ENCODE data around the gene TDRD10. TPM values are rescaled to one million over a fixed set of nuclear protein-coding genes. Genes with fewer than 3 reads are reported as not detected.

Gene TDRD10
- total and polyA plus RNA-seq, 7 donors, result 0.46 to 3.9 (median 1.8) TPM

DNA sequence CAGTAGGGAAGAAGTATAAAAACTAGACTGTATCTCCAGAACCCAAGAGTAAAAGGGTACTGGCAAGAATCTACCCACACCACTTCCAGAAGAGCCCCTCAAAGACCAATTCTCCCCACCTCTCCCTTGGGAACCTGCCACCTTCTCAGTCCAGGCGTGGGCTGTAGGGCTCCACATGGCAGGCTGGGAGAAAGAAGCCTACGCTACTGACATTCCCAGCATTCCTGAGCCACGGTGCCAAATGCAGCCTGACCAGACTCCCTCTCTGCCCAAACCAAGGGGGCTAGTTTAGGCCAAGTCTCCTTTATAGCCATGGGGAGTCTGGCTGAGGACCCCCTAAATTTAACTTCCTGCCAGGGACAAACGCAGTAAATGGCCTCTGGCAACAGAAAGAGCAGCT, 54.4 kb downstream of the TDRD10 start:
- TF ChIP-seq POLR2AphosphoS5 (IDR thresholded peaks at IDR 0.05) (no peak), POLR2A (IDR thresholded peaks at IDR 0.05) (no peak), EP300 (IDR thresholded peaks at IDR 0.05) (no peak)
- TF ChIP-seq, protein P1, sequence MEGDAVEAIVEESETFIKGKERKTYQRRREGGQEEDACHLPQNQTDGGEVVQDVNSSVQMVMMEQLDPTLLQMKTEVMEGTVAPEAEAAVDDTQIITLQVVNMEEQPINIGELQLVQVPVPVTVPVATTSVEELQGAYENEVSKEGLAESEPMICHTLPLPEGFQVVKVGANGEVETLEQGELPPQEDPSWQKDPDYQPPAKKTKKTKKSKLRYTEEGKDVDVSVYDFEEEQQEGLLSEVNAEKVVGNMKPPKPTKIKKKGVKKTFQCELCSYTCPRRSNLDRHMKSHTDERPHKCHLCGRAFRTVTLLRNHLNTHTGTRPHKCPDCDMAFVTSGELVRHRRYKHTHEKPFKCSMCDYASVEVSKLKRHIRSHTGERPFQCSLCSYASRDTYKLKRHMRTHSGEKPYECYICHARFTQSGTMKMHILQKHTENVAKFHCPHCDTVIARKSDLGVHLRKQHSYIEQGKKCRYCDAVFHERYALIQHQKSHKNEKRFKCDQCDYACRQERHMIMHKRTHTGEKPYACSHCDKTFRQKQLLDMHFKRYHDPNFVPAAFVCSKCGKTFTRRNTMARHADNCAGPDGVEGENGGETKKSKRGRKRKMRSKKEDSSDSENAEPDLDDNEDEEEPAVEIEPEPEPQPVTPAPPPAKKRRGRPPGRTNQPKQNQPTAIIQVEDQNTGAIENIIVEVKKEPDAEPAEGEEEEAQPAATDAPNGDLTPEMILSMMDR (IDR thresholded peaks at IDR 0.05), result no peak
- peak overlapping the region in 3 of 4 donors; percentile 79 to 95 (median 94) for H3K4me3 ChIP-seq
- no peaks in the 10 kb centered on the region for H3K9me3 ChIP-seq
- 42 to 47% methylated on average over 4 of the region's 4 CpGs for WGBS, 2 donors
- H3K4me1 ChIP-seq, result peaks cover 0 to 53% (median 47%) of the 10 kb centered on the region in 4 donors
- intact Hi-C loops (cut with DNase I), result loop anchor here (5.0 to 10.0 kb wide), 3 partner anchors 149 to 498 kb away; partner anchors contain the start of genes ADAM15, ATP8B2 and IL6R
- peak overlapping the region; percentile 4 to 96 (median 94) for H3K27ac ChIP-seq
- no peaks in the 10 kb centered on the region for H3K27me3 ChIP-seq
- DNase-seq, result no peak
- H3K36me3 ChIP-seq, result peaks cover 14 to 46% (median 39%) of the 10 kb centered on the region in 4 donors

DNA sequence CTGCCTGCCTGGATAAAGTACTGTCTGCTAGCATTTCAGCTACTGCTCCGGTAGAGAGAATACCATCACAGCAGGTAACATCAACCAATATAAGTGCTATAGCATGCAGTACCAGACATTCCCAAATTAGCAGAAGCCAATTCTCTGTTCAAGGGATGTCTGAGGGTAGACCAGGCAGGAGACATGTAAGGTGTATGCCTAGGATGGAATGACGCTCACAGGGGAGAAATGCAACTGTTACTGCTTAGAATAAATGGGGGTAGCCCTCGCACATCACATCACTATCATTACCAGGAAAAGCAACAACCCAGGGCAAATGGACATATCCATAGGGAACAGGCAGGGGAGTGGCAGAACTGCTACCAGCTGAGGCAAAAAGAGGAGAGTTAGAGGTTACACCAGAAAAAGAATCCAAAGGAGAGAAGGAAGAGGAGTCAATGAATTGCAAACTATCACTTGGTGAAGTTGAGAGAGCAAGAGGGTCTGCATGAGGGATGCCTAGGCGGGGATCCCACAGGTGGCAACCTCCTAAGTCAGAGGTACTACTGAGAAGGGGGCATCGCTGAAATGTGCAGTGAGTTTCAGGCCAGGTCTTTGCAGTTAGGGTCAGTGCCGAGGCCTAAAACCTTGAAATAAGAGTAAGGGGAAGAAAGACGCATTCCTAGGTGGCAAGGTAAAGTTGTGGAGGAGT, 55.4 kb downstream of the TDRD10 start:
- no peak for DNase-seq
- peak overlapping the region; percentile 94 to 96 (median 94) for H3K27ac ChIP-seq
- peaks cover 0 to 53% (median 47%) of the 10 kb centered on the region in 4 donors for H3K4me1 ChIP-seq
- intact Hi-C loops (cut with DNase I), result loop anchor here (5.0 to 10.0 kb wide), 3 partner anchors 150 to 497 kb away; partner anchors contain the start of genes ADAM15, ATP8B2 and IL6R
- no peaks in the 10 kb centered on the region for H3K9me3 ChIP-seq
- no peak for TF ChIP-seq POLR2A (IDR thresholded peaks at IDR 0.05)
- TF ChIP-seq POLR2AphosphoS5 (IDR thresholded peaks at IDR 0.05), result no peak
- TF ChIP-seq EP300 (IDR thresholded peaks at IDR 0.05), result no peak
- TF ChIP-seq, protein P1 (IDR thresholded peaks at IDR 0.05), result no peak
- no peaks in the 10 kb centered on the region for H3K27me3 ChIP-seq
- 5 to 19% methylated on average over 7 of the region's 7 CpGs for WGBS, 2 donors
- peaks cover 5 to 37% (median 29%) of the 10 kb centered on the region in 4 donors for H3K36me3 ChIP-seq
- peak overlapping the region; percentile 79 to 95 (median 88) for H3K4me3 ChIP-seq

DNA sequence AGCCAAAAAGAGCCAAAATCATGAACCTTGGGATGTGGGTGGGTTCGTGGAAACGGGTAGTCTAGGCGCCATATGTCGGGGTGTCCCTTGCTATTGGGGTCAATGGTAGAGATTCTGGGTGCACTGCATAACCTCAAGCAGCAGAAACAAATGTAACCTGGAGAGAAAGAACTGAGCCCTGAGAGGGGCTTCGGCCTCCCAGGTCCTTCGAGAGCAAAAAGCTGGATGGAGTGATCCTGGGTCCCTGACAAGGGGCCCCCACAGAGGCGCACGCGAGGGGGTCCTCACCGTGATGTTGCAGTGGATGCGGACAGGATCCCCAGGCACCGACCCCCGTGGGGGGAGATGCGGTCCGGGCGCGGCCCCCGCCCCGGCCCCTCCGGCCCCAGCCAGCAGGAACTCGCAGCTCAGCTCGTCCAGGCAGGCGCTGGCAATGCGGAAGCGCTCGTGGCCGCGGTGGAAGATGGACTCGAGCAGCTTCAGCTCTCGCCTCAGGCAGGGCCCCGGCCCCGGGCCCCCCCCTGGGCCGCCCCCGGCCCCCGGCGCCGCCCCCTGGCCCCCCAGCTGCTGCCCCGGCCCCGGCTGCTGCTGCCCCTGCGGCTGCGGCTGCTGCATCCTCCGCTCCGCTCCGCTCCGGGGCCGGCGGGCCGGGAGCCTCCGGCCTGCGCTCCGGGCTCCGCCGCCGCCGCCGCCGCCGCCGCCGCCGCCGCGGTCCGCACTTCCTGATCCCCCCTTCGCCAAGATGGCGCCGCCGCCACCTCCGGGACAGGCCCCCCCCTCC, 56.1 kb downstream of the TDRD10 start, which contains the start of gene UBE2Q1:
Gene UBE2Q1 (minus strand): TSS at position 724 of the 781 bp plus-strand sequence. CDS start 109 bp downstream, at position 615.
- no peaks in the 10 kb centered on the region for H3K9me3 ChIP-seq
- 0 to 1% methylated on average over 69 of the region's 69 CpGs for WGBS, 2 donors
- H3K4me1 ChIP-seq, result peaks cover 0 to 46% (median 41%) of the 10 kb centered on the region in 4 donors
- peaks cover 0 to 29% (median 24%) of the 10 kb centered on the region in 4 donors for H3K36me3 ChIP-seq
- peak within 1 kb of the TSS; percentile 94 to 96 (median 94) for H3K27ac ChIP-seq
- H3K27me3 ChIP-seq, result no peaks in the 10 kb centered on the region
- H3K4me3 ChIP-seq, result peak within 1 kb of the TSS; percentile 79 to 95 (median 88)
- TF ChIP-seq EP300 (IDR thresholded peaks at IDR 0.05) (no peak), POLR2AphosphoS5 (IDR thresholded peaks at IDR 0.05) (no peak), POLR2A (IDR thresholded peaks at IDR 0.05) (no peak)
- TF ChIP-seq, protein P1 (IDR thresholded peaks at IDR 0.05), result no peak
- intact Hi-C loops (cut with DNase I), result loop anchor here (2.0 to 10.0 kb wide), 9 partner anchors 51 to 497 kb away; partner anchors contain the start of genes ADAM15, ADAR, ATP8B2 and IL6R
- DNase-seq, result peak; percentile 81

DNA sequence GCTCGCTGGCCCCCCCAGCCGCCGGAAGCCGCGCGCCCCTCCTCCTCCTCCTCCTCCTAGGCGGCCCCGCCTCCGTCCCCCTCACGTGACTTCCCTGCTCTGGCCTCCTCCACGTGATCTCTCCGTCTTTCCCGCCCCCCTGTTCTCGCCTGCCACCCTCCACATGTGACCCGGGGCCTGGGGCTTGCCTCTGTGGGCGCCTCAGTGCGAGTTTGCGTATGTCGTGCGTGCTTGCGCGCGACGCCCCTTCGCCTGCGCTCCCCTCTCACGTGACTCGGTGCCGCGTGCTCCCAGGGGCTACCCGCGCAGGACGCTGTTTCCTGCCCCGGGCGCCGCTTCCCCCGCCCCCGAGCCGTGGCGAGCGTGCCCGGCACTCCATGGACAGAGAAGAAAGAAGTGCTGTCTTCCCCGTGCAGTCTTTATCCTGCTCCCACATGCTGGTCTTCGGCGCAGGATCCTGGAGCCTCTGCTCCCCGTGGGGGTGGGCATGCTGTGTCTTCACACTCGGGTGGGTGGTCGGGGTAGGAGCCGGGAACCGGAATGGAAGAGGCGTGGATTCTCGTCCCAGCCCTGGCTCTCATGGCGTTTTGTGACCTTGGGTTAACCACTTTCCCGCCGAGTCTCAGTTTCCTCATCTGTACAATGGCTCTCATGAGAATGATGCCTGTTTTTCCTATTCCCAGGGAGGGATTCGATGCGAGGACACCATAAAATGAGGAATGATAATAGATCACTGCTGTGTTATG, 56.9 kb downstream of the TDRD10 start:
- H3K4me3 ChIP-seq, result peak overlapping the region; percentile 52 to 95 (median 86)
- H3K4me1 ChIP-seq, result peaks cover 0 to 39% (median 34%) of the 10 kb centered on the region in 4 donors
- intact Hi-C loops (cut with DNase I), result loop anchor here (2.0 to 10.0 kb wide), 9 partner anchors 50 to 496 kb away; partner anchors contain the start of genes ADAM15, ADAR, ATP8B2 and IL6R
- H3K36me3 ChIP-seq, result peaks cover 0 to 22% (median 20%) of the 10 kb centered on the region in 4 donors
- H3K9me3 ChIP-seq, result no peaks in the 10 kb centered on the region
- no peaks in the 10 kb centered on the region for H3K27me3 ChIP-seq
- 0 to 1% methylated on average over 57 of the region's 57 CpGs for WGBS, 2 donors
- DNase-seq, result peak; percentile 100
- peak overlapping the region; percentile 94 to 96 (median 94) for H3K27ac ChIP-seq
- TF ChIP-seq POLR2AphosphoS5 (IDR thresholded peaks at IDR 0.05) (peak; percentile 75 to 94 (median 78)), EP300 (IDR thresholded peaks at IDR 0.05) (peak in 3 of 4 donors; percentile 41 to 97 (median 61)), POLR2A (IDR thresholded peaks at IDR 0.05) (peak in 1 of 2 donors; percentile 22)
- TF ChIP-seq, protein P1 (IDR thresholded peaks at IDR 0.05), result no peak
